Measurements from ENCODE around the gene FILIP1L. TPM values are rescaled to one million over a fixed set of nuclear protein-coding genes. Genes with fewer than 3 reads are reported as not detected.

FILIP1L gene
- polyA plus RNA-seq, 1 donor (not counting 4 experiments of a cell fraction or from before 2014, with no cell fraction given): 14.7 TPM

- H3K9me1 ChIP-seq (ENCODE audit: control insufficient read depth, extremely low read depth, insufficient read depth, low read length): no peaks in the 10 kb centered on the region
- no peaks in the 10 kb centered on the region for H3K36me3 ChIP-seq (ENCODE audit: control insufficient read depth in 2 of 2, extremely low read depth in 1 of 2, insufficient read depth in 2 of 2, low read length in 2 of 2)
- dilution Hi-C loops (cut with MboI; ENCODE audit: extremely low pct_ligation_motif_present, low sequenced_read_pairs): no loop called here
- no peak overlapping the region for H2AFZ ChIP-seq (ENCODE audit: control insufficient read depth, low read length)
- no peak overlapping the region for H3K4me3 ChIP-seq (ENCODE audit: control insufficient read depth in 2 of 3, extremely low read depth in 1 of 3, insufficient read depth in 2 of 3, low read depth in 1 of 3, low read length in 3 of 3)
- TF ChIP-seq CTCF (optimal IDR thresholded peaks at IDR 0.05 in 1 of 3, IDR thresholded peaks at IDR 0.05 in 1 of 3, conservative IDR thresholded peaks at IDR 0.05 in 1 of 3; ENCODE audit: extremely low read depth in 1 of 3, insufficient read depth in 2 of 3, low read length in 3 of 3): no peak
- TF ChIP-seq EZH2 (IDR thresholded peaks at IDR 0.05; ENCODE audit: low read length): no peak
- FAIRE-seq (no peak), DNase-seq (ENCODE audit: low read depth, low spot score) (no peak)
- peaks cover 25% of the 10 kb centered on the region for H3K79me2 ChIP-seq (ENCODE audit: control insufficient read depth, insufficient read depth, low read length)
- H3K27me3 ChIP-seq (ENCODE audit: control insufficient read depth, extremely low read depth, insufficient read depth, low read length): no peaks in the 10 kb centered on the region
- H4K20me1 ChIP-seq (ENCODE audit: control insufficient read depth, extremely low read depth, insufficient read depth, low read length): no peaks in the 10 kb centered on the region
- H3K4me2 ChIP-seq (ENCODE audit: control insufficient read depth, extremely low read depth, insufficient read depth, low read depth, low read length): peak overlapping the region; percentile 54
- no peak overlapping the region for H3K9ac ChIP-seq (ENCODE audit: control insufficient read depth, extremely low read depth, insufficient read depth, low read length)
- H3K9me3 ChIP-seq (ENCODE audit: control insufficient read depth, low read depth, low read length): no peaks in the 10 kb centered on the region
- H3K4me1 ChIP-seq (ENCODE audit: control insufficient read depth, extremely low read depth, insufficient read depth, low read length): peaks cover 10% of the 10 kb centered on the region
- no peak overlapping the region for H3K27ac ChIP-seq (ENCODE audit: control insufficient read depth, insufficient read depth, low read length)
Observed at GRCh38 chr3:99839613-99840012, 274.7 kb downstream of the FILIP1L start.

GRCh38 chr3:99838755-99839154, 275.5 kb downstream of the FILIP1L start:
- no peaks in the 10 kb centered on the region for H3K27me3 ChIP-seq (ENCODE audit: control insufficient read depth, extremely low read depth, insufficient read depth, low read length)
- H4K20me1 ChIP-seq (ENCODE audit: control insufficient read depth, extremely low read depth, insufficient read depth, low read length): no peaks in the 10 kb centered on the region
- DNase-seq (ENCODE audit: low read depth, low spot score) (no peak), FAIRE-seq (no peak)
- no peak overlapping the region for H3K4me3 ChIP-seq (ENCODE audit: control insufficient read depth in 2 of 3, extremely low read depth in 1 of 3, insufficient read depth in 2 of 3, low read depth in 1 of 3, low read length in 3 of 3)
- peaks cover 10% of the 10 kb centered on the region for H3K4me1 ChIP-seq (ENCODE audit: control insufficient read depth, extremely low read depth, insufficient read depth, low read length)
- dilution Hi-C loops (cut with MboI; ENCODE audit: extremely low pct_ligation_motif_present, low sequenced_read_pairs): no loop called here
- no peaks in the 10 kb centered on the region for H3K36me3 ChIP-seq (ENCODE audit: control insufficient read depth in 2 of 2, extremely low read depth in 1 of 2, insufficient read depth in 2 of 2, low read length in 2 of 2)
- no peak overlapping the region for H3K9ac ChIP-seq (ENCODE audit: control insufficient read depth, extremely low read depth, insufficient read depth, low read length)
- TF ChIP-seq CTCF (optimal IDR thresholded peaks at IDR 0.05 in 1 of 3, IDR thresholded peaks at IDR 0.05 in 1 of 3, conservative IDR thresholded peaks at IDR 0.05 in 1 of 3; ENCODE audit: extremely low read depth in 1 of 3, insufficient read depth in 2 of 3, low read length in 3 of 3) (no peak), EZH2 (IDR thresholded peaks at IDR 0.05; ENCODE audit: low read length) (no peak)
- H3K27ac ChIP-seq (ENCODE audit: control insufficient read depth, insufficient read depth, low read length): no peak overlapping the region
- H3K9me1 ChIP-seq (ENCODE audit: control insufficient read depth, extremely low read depth, insufficient read depth, low read length): no peaks in the 10 kb centered on the region
- H3K9me3 ChIP-seq (ENCODE audit: control insufficient read depth, low read depth, low read length): no peaks in the 10 kb centered on the region
- H3K4me2 ChIP-seq (ENCODE audit: control insufficient read depth, extremely low read depth, insufficient read depth, low read depth, low read length): no peak overlapping the region
- no peak overlapping the region for H2AFZ ChIP-seq (ENCODE audit: control insufficient read depth, low read length)
- H3K79me2 ChIP-seq (ENCODE audit: control insufficient read depth, insufficient read depth, low read length): peaks cover 22% of the 10 kb centered on the region

Data from keratinocyte (primary cell).